ENCODE measurements around the gene SLC35B4.

The SLC35B4 gene

GRCh38 chr7:134316539-134317344 lies at the start of gene SLC35B4:
Gene SLC35B4 (minus strand): TSS chr7:134316930. CDS start chr7:134316751, 179 bp downstream.
- peak; percentile 87 for DNase-seq

GRCh38 chr7:134366481-134366880 lies 49.8 kb upstream of the SLC35B4 start:
- no peak for DNase-seq

- no peak for DNase-seq
Measured at GRCh38 chr7:134365341-134366054, 48.8 kb upstream of the SLC35B4 start.

GRCh38 chr7:134364619-134365037 lies 47.9 kb upstream of the SLC35B4 start:
- no peak for DNase-seq

GRCh38 chr7:134362587-134363483 lies 46.1 kb upstream of the SLC35B4 start:
- DNase-seq, result no peak

GRCh38 chr7:134359787-134360432 lies 43.2 kb upstream of the SLC35B4 start:
- no peak for DNase-seq

GRCh38 chr7:134357486-134357885 lies 40.8 kb upstream of the SLC35B4 start:
- DNase-seq, result no peak

- no peak for DNase-seq
Measured at GRCh38 chr7:134356421-134356936, 39.7 kb upstream of the SLC35B4 start.

- no peak for DNase-seq
Measured at GRCh38 chr7:134355927-134356326, 39.2 kb upstream of the SLC35B4 start.

- no peak for DNase-seq
Measured at GRCh38 chr7:134355004-134355525, 38.3 kb upstream of the SLC35B4 start.

GRCh38 chr7:134353411-134353810 lies 36.7 kb upstream of the SLC35B4 start:
- DNase-seq, result no peak

- DNase-seq, result no peak
Measured at GRCh38 chr7:134351424-134351823, 34.7 kb upstream of the SLC35B4 start.

GRCh38 chr7:134350709-134351108 lies 34.0 kb upstream of the SLC35B4 start:
- no peak for DNase-seq

GRCh38 chr7:134347567-134347966 lies 30.8 kb upstream of the SLC35B4 start:
- no peak for DNase-seq

- DNase-seq, result no peak
Measured at GRCh38 chr7:134343796-134344195, 27.1 kb upstream of the SLC35B4 start.

GRCh38 chr7:134343136-134343535 lies 26.4 kb upstream of the SLC35B4 start:
- DNase-seq, result no peak

- DNase-seq, result no peak
Measured at GRCh38 chr7:134339475-134339874, 22.7 kb upstream of the SLC35B4 start.

- DNase-seq, result no peak
Measured at GRCh38 chr7:134337980-134338379, 21.2 kb upstream of the SLC35B4 start.

- DNase-seq, result no peak
Measured at GRCh38 chr7:134334408-134334807, 17.7 kb upstream of the SLC35B4 start.

- no peak for DNase-seq
Measured at GRCh38 chr7:134333943-134334342, 17.2 kb upstream of the SLC35B4 start.

GRCh38 chr7:134332892-134333291 lies 16.2 kb upstream of the SLC35B4 start:
- no peak for DNase-seq

- DNase-seq, result no peak
Measured at GRCh38 chr7:134331393-134331792, 14.7 kb upstream of the SLC35B4 start.
